GM19395 (cell line): Measurements from ENCODE around the gene RGMA.
A peak's percentile ranks its signal among the peaks of the same experiment; 100 is the strongest.

ENCODE experiments used
- ATAC-seq: cut with Tn5 transposase; IDR thresholded peaks from one replicate; pipeline ENCODE4 v1.9.1; 2021; ENCODE audit warnings: mild to moderate bottlenecking, moderate library complexity; ENCODE audit not compliant: unreplicated experiment

RGMA gene

GRCh38 chr15:93020976-93021772 is 67.8 kb downstream of the RGMA start:
- ATAC-seq: peak; percentile 90

- no peak for ATAC-seq
Observed at GRCh38 chr15:93019971-93020370, 69.0 kb downstream of the RGMA start.

GRCh38 chr15:93019090-93019489 is 69.9 kb downstream of the RGMA start:
- no peak for ATAC-seq

DNA sequence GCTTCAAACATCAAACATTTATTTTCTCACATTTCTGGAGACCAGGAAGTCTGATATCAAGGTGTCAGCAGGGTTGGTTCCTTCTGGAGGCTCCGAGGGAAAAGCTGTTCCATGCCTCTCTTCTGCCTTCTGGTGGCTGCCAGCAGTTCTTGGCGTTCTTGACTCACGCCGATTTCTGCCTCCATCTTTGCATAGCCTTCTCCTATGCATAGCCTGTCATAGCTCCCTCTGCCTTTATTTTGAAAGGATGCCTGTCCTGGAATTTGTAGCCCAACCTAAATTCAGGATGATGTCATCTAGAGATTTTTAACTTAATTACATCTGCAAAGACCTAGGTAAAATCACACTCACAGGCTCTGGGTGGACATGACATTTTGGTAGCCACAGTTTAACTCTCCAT is 70.4 kb downstream of the RGMA start:
- no peak for ATAC-seq

GRCh38 chr15:93017526-93017925 is 71.5 kb downstream of the RGMA start:
- no peak for ATAC-seq

DNA sequence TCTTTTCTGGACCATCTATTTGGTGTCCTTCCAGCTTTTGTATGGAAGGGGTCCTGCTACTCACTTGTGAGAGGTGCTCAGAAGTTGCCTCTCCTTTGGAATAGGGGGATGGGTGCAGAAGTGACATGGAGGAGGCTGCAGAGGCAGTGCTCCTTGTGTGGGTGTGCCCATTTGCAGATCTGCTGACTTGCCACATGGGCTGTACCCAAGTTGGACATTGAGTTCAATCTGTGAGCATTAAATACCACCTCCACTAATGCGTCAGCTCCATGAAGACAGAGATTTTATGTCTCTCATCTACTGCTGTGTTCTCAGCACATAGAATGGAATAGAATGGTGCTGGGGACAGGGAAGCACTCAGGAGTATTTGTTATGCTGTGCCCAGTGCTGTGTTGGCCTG is 76.2 kb downstream of the RGMA start:
- ATAC-seq: no peak

DNA sequence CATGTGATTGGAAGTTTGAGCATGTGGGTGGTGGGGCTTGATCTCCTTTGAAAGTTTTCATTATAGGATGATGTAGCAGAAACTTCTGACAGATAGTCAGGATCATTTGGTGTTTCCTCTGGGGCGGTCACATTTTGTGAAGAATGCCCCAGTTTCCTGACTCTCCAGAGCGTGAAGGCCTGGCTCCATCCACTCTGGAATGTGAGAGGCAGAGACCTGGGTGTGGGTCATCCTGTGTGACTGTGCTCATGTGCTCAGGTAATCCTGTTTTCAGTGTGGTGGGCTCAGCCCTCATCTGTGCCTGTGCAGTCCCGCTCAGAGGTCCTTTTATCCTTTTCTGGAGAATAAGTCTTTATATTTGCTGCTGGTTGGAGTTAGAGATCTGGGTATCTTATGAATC is 81.0 kb downstream of the RGMA start:
- no peak for ATAC-seq

DNA sequence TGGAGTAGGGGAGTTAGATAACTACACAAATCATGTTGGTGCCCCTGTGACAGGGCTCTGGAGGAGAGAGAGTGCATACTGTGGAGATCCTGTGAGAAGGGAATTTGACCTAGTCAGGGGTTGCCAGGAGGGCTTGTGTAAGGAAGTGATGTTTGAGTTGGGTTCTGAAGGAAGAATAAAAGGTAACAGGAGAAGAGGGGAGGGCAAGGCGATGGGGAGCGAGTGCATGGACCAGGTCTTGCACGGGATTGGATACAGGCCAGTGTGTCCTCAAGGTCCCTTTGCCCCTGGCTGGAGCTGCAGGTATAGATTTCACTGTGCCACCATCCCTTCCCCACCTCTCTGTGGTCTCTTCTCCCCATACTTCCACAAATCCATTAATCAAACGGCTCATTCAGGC is 83.9 kb downstream of the RGMA start:
- ATAC-seq: no peak

DNA sequence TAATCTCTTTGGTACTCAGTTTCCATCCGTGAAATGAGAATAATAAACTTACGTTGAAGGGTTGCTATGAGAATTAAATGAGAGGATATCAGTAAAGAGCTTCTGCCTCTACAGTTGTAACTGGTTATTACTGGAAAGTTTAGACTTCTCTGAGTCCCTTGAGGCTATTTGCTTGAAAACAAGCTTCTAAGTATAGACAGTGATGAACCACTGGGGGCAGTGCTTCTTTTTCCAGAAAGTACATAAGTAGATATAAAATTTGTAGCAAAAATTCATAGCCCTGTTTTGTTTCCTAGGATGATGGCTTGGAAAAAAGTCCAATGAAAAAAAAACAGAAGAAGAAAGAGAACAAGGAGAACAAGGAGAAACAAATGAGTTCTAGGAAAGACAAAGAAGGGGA is 87.1 kb downstream of the RGMA start:
- ATAC-seq: no peak

DNA sequence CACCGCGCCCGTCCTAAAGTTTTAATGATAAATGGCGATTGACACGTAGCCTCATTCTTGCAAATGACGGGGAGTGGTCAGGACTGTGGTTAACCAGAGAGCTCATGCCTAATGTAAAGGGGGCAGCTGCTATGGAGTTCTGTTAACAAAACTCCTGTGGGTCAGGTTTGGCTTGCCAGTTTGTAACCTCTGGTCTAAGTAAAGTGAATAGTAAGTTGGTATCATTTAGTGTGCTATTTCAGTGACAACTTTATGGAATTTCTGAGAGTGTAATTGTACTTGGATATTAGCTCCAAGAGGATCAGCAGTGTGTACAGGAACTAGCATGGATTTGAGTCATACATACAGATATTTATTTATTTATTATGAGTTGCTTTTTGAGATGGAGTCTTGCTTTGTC is 87.9 kb downstream of the RGMA start:
- no peak for ATAC-seq

DNA sequence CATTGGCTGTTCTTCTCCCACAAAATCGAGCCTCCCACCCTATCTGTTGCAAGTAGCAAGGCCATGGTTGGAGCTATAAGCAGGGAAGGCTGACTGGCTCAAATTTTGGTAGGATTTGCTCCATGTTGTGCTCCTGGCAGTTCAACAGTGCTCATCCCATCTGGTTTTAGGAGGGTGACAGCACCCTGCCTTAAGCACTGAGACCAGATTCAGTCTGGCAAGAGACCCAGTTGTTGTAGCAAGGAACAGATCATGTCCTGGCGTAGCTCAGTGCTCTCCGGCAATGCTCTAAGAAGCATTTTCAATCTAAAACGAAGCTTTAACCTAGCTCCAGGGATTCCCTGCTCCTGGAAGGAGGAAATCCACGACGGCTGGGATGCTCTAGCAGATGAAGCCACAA is 91.2 kb downstream of the RGMA start:
- ATAC-seq: no peak

- no peak for ATAC-seq
Observed at GRCh38 chr15:92992720-92993119, 96.3 kb downstream of the RGMA start.

- ATAC-seq: no peak
Observed at GRCh38 chr15:92990031-92990430, 99.0 kb downstream of the RGMA start.

- peak; percentile 87 for ATAC-seq
Observed at GRCh38 chr15:92989470-92989869, 99.5 kb downstream of the RGMA start.
